ENCODE data around the gene CLIC4. TPM values are rescaled to one million over a fixed set of nuclear protein-coding genes. Genes with fewer than 3 reads are reported as not detected.
A peak's percentile ranks its signal among the peaks of the same experiment; 100 is the strongest.

CLIC4 gene
- total and polyA plus RNA-seq, 10 of the 15 experiments (the other 5 are each of a cell fraction or from before 2014, with no cell fraction given), result 20.4 to 107 (median 69.6) TPM

GRCh38 chr1:24696041-24696755 is 49.0 kb upstream of the CLIC4 start:
- Histone ChIP-seq H3K4me1 (ENCODE audit: control insufficient read depth, insufficient read depth, low read length) (peaks cover 27% of the 10 kb centered on the region), H3K9me3 (replicated peaks; ENCODE audit: control insufficient read depth, insufficient read depth, low read length) (no peaks in the 10 kb centered on the region), H3K79me2 (ENCODE audit: control insufficient read depth, insufficient read depth, low read length) (no peaks in the 10 kb centered on the region), H4K20me1 (ENCODE audit: control insufficient read depth, insufficient read depth) (no peaks in the 10 kb centered on the region), H2AFZ (ENCODE audit: control insufficient read depth, low read depth, low read length) (peak overlapping the region; percentile 87), H3K36me3 (ENCODE audit: control insufficient read depth in 2 of 2, insufficient read depth in 2 of 2, low read length in 1 of 2) (no peaks in the 10 kb centered on the region), H3K27me3 (replicated peaks in 1 of 2; ENCODE audit: control insufficient read depth in 2 of 2, insufficient read depth in 2 of 2, low read length in 1 of 2) (no peaks in the 10 kb centered on the region), H3K4me3 (no peak overlapping the region), H3K27ac (ENCODE audit: control insufficient read depth, insufficient read depth) (no peak overlapping the region), H3K4me2 (ENCODE audit: control insufficient read depth, insufficient read depth) (no peak overlapping the region), H3K9ac (ENCODE audit: control insufficient read depth, insufficient read depth, low read length) (no peak overlapping the region)
- no TSS peak for BruUV-seq (replicated peaks)
- FAIRE-seq (no peak), ATAC-seq (0 out of 3 replicates have a peak, but pooled peaks have one; percentile 13), DNase-seq (ENCODE audit: low read depth, low spot score) (no peak)
- RAD21 ChIA-PET (ENCODE audit: unreplicated experiment), result interaction anchor here (1.0 to 3.0 kb wide), 9 partner anchors 8 to 134 kb away, joined by 3 to 16 read pairs (median 5); partner anchors contain the start of gene CLIC4
- SMC1A ChIA-PET (ENCODE audit: uncharacterized antibody, unreplicated experiment), result interaction anchor here (0.6 to 8.4 kb wide), 12 partner anchors 10 to 136 kb away, joined by 3 to 92 read pairs (median 8); partner anchors contain the start of gene CLIC4
- intact Hi-C loops (cut with micrococcal nuclease; ENCODE audit: unreplicated experiment), result no loop called here
- WGBS (ENCODE audit: insufficient coverage, insufficient replicate concordance, low lambda C conversion rate, missing lambda C conversion rate), result 48% methylated on average over 5 of the region's 5 CpGs
- in situ Hi-C loops (cut with MboI), result no loop called here
- POLR2A ChIA-PET, result interaction anchor here (0.8 to 4.0 kb wide), 6 partner anchors 11 to 75 kb away, joined by 3 to 29 read pairs (median 6); partner anchors contain the start of gene CLIC4
- CTCF ChIA-PET, result interaction anchor here (0.6 to 24.4 kb wide), 11 partner anchors 18 to 251 kb away, joined by 3 to 655 read pairs (median 4); partner anchors contain the start of gene CLIC4
- TF ChIP-seq BACH1 (IDR thresholded peaks at IDR 0.05; ENCODE audit: borderline replicate concordance) (no peak), KLF5 (IDR thresholded peaks at IDR 0.05; ENCODE audit: partially characterized antibody) (no peak), HSF1 (IDR thresholded peaks at IDR 0.05; ENCODE audit: low read depth, low read length) (no peak), CBFB (IDR thresholded peaks at IDR 0.05; ENCODE audit: low read depth) (no peak), IKZF1 (conservative IDR thresholded peaks at IDR 0.05) (0 out of 2 replicates have a peak, but pooled peaks have one; percentile 38), IRF3 (IDR thresholded peaks at IDR 0.05) (no peak)
